GM12878 (cell line): ENCODE results near the gene PCIF1.

Source experiments
- CREM ChIP-seq: IDR thresholded peaks from 2 replicates; pipeline ENCODE4 v1.6.1; 2014; ENCODE audit warnings: antibody characterized with exemption, low read depth
- DPF2 ChIP-seq: fragments of 450-650 bp; IDR thresholded peaks from 2 replicates; pipeline ENCODE4 v1.6.1; 2017; ENCODE audit warnings: mild to moderate bottlenecking
- E2F4 ChIP-seq: IDR thresholded peaks from 2 replicates; pipeline ENCODE4 v1.6.1; 2012; ENCODE audit warnings: low read depth, low read length, improper control_type of control experiment
- EED ChIP-seq: sonication (generic); IDR thresholded peaks from 2 replicates; pipeline ENCODE4 v1.6.1; 2016; ENCODE audit warnings: antibody characterized with exemption, low read depth
- ETV6 ChIP-seq, 2 experiments: fragments of 450-650 bp in 1 of 2; IDR thresholded peaks in 1 of 2; conservative IDR thresholded peaks in 1 of 2; 2 replicates each; pipeline ENCODE4 v1.6.1; 2014; ENCODE audit warnings: antibody characterized with exemption in 1 of 2, borderline replicate concordance in 1 of 2, low read depth in 1 of 2, mild to moderate bottlenecking in 1 of 2, moderate library complexity in 1 of 2
- EZH2 ChIP-seq: IDR thresholded peaks from 2 replicates; pipeline ENCODE4 v1.6.1; 2012; ENCODE audit warnings: low read depth, mild to moderate bottlenecking, control low read depth, inconsistent platforms, low read length, borderline replicate concordance; ENCODE audit not compliant: control insufficient read depth
- HDAC6 ChIP-seq: fragments of 200-600 bp; sonication (generic); IDR thresholded peaks from one replicate; pipeline ENCODE4 v1.8.0; 2017; ENCODE audit warnings: antibody characterized with exemption; ENCODE audit not compliant: unreplicated experiment
- KAT2A ChIP-seq: conservative IDR thresholded peaks from 2 replicates; pipeline ENCODE4 v1.6.1; 2011; ENCODE audit warnings: low read depth, low read length; ENCODE audit not compliant: control insufficient read depth
- MEF2A ChIP-seq: IDR thresholded peaks from 2 replicates; pipeline ENCODE4 v1.6.1; 2011; ENCODE audit warnings: low read depth, mild to moderate bottlenecking, low read length, moderate library complexity; ENCODE audit not compliant: insufficient read depth
- POLR2A ChIP-seq: IDR thresholded peaks from 2 replicates; pipeline ENCODE4 v1.6.1; 2011; ENCODE audit warnings: low read depth, mild to moderate bottlenecking, low read length
- POLR2AphosphoS5 ChIP-seq: IDR thresholded peaks from 2 replicates; pipeline ENCODE4 v1.6.1; 2011; ENCODE audit warnings: mild to moderate bottlenecking, low read length, inconsistent platforms
- SMC3 ChIP-seq: IDR thresholded peaks from 2 replicates; pipeline ENCODE4 v1.6.1; 2011; ENCODE audit warnings: low read length, improper control_type of control experiment, borderline replicate concordance
- YY1 ChIP-seq: IDR thresholded peaks from 2 replicates; pipeline ENCODE4 v1.6.1; 2011; ENCODE audit warnings: low read depth, mild to moderate bottlenecking, low read length
- ZNF207 ChIP-seq: fragments of 450-650 bp; IDR thresholded peaks from 2 replicates; pipeline ENCODE4 v1.6.1; 2014; ENCODE audit warnings: antibody characterized with exemption, mild to moderate bottlenecking, borderline replicate concordance

GRCh38 chr20:45927071-45927878, 7.2 kb upstream of the PCIF1 start:
- TF ChIP-seq YY1 (no peak), EZH2 (no peak), E2F4 (no peak), MEF2A (no peak), HDAC6 (no peak), KAT2A (no peak), POLR2AphosphoS5 (no peak), POLR2A (no peak), EED (no peak), SMC3 (no peak), ZNF207 (no peak), ETV6 (conservative IDR thresholded peaks at IDR 0.05 in 1 of 2, IDR thresholded peaks at IDR 0.05 in 1 of 2; ENCODE audit: borderline replicate concordance in 1 of 2, low read depth in 1 of 2) (no peak), DPF2 (no peak), CREM (no peak)
